Measurements from ENCODE around the gene RBMX.
A peak's percentile ranks its signal among the peaks of the same experiment; 100 is the strongest.
"Not testable (repeated sequence)": the region's sequence is repeated elsewhere in the genome, so short reads cannot be mapped to it uniquely, and the experiment has no call there.

RBMX gene

GRCh38 chrX:136878423-136878822, 2.1 kb downstream of the RBMX start:
- no peak for TF ChIP-seq CTCF (conservative IDR thresholded peaks at IDR 0.05; ENCODE audit: low read length)
- no peak for TF ChIP-seq EZH2phosphoT487 (IDR thresholded peaks at IDR 0.05; ENCODE audit: borderline replicate concordance)
- H3K9ac ChIP-seq (ENCODE audit: low read depth, low read length, poor library complexity, severe bottlenecking) = peak overlapping the region; percentile 100
- no peak overlapping the region for H2AFZ ChIP-seq (ENCODE audit: low read length)
- no peaks in the 10 kb centered on the region for H3K4me1 ChIP-seq (ENCODE audit: insufficient read depth, low read length, poor library complexity, severe bottlenecking)
- H4K20me1 ChIP-seq (ENCODE audit: insufficient read depth, low read length, poor library complexity, severe bottlenecking) = peaks cover 51% of the 10 kb centered on the region
- H3K79me2 ChIP-seq (ENCODE audit: insufficient read depth, low read length) = peaks cover 75% of the 10 kb centered on the region
- no peaks in the 10 kb centered on the region for H3K9me3 ChIP-seq (ENCODE audit: insufficient read depth, low read depth, low read length)
- H3K36me3 ChIP-seq (ENCODE audit: insufficient read depth, low read length) = peaks cover 63% of the 10 kb centered on the region
- H3K9me2 ChIP-seq (replicated peaks; ENCODE audit: low read depth, low read length) = no peaks in the 10 kb centered on the region
- peak overlapping the region; percentile 100 for H3K4me3 ChIP-seq (ENCODE audit: low read length, poor library complexity, severe bottlenecking)
- peaks cover 10% of the 10 kb centered on the region for H3K27me3 ChIP-seq (ENCODE audit: insufficient read depth, low read length, poor library complexity, severe bottlenecking)
- peak overlapping the region; percentile 97 for H3K4me2 ChIP-seq (ENCODE audit: low read depth, low read length, poor library complexity, severe bottlenecking)
- H3F3A ChIP-seq (ENCODE audit: low read depth) = no peaks in the 10 kb centered on the region

- H3K4me2 ChIP-seq (ENCODE audit: low read depth, low read length, poor library complexity, severe bottlenecking) = peak overlapping the region; percentile 97
- not testable (repeated sequence) for H3K27me3 ChIP-seq (ENCODE audit: insufficient read depth, low read length, poor library complexity, severe bottlenecking); H3K9ac ChIP-seq (ENCODE audit: low read depth, low read length, poor library complexity, severe bottlenecking); H2AFZ ChIP-seq (ENCODE audit: low read length); H3K9me2 ChIP-seq (replicated peaks; ENCODE audit: low read depth, low read length); H3K9me3 ChIP-seq (ENCODE audit: insufficient read depth, low read depth, low read length); H3K4me3 ChIP-seq (ENCODE audit: low read length, poor library complexity, severe bottlenecking); H3F3A ChIP-seq (ENCODE audit: low read depth)
- H3K79me2 ChIP-seq (ENCODE audit: insufficient read depth, low read length) = peaks cover 90% of the 10 kb centered on the region
- H3K4me1 ChIP-seq (ENCODE audit: insufficient read depth, low read length, poor library complexity, severe bottlenecking) = peaks cover 16% of the 10 kb centered on the region
- peaks cover 75% of the 10 kb centered on the region for H3K36me3 ChIP-seq (ENCODE audit: insufficient read depth, low read length)
- H4K20me1 ChIP-seq (ENCODE audit: insufficient read depth, low read length, poor library complexity, severe bottlenecking) = peaks cover 72% of the 10 kb centered on the region
Observed at GRCh38 chrX:136874114-136874513, 6.4 kb downstream of the RBMX start.

GRCh38 chrX:136873210-136873609, 7.3 kb downstream of the RBMX start:
- H3K9ac ChIP-seq (ENCODE audit: low read depth, low read length, poor library complexity, severe bottlenecking); H2AFZ ChIP-seq (ENCODE audit: low read length): not testable (repeated sequence)
- peaks cover 90% of the 10 kb centered on the region for H3K79me2 ChIP-seq (ENCODE audit: insufficient read depth, low read length)

GRCh38 chrX:136872091-136872700, 8.3 kb downstream of the RBMX start:
- Histone ChIP-seq H3F3A (ENCODE audit: low read depth) (peaks cover 10% of the 10 kb centered on the region; the same call in 1 of the 2 replicates), H3K79me2 (ENCODE audit: insufficient read depth, low read length) (peaks cover 85% of the 10 kb centered on the region)
- TF ChIP-seq CTCF (conservative IDR thresholded peaks at IDR 0.05; ENCODE audit: low read length) (no peak), EZH2phosphoT487 (IDR thresholded peaks at IDR 0.05; ENCODE audit: borderline replicate concordance) (no peak)

More at GRCh38 chrX:136873210-136873609, 7.3 kb downstream of the RBMX start:
- peaks cover 74% of the 10 kb centered on the region for H3K36me3 ChIP-seq (ENCODE audit: insufficient read depth, low read length)
- H3K4me3 ChIP-seq (ENCODE audit: low read length, poor library complexity, severe bottlenecking); H3K27me3 ChIP-seq (ENCODE audit: insufficient read depth, low read length, poor library complexity, severe bottlenecking); H3K9me2 ChIP-seq (replicated peaks; ENCODE audit: low read depth, low read length); H3K9me3 ChIP-seq (ENCODE audit: insufficient read depth, low read depth, low read length); H3K4me2 ChIP-seq (ENCODE audit: low read depth, low read length, poor library complexity, severe bottlenecking); H3F3A ChIP-seq (ENCODE audit: low read depth): not testable (repeated sequence)
- H3K4me1 ChIP-seq (ENCODE audit: insufficient read depth, low read length, poor library complexity, severe bottlenecking) = peaks cover 17% of the 10 kb centered on the region
- peaks cover 71% of the 10 kb centered on the region for H4K20me1 ChIP-seq (ENCODE audit: insufficient read depth, low read length, poor library complexity, severe bottlenecking)

More at GRCh38 chrX:136872091-136872700, 8.3 kb downstream of the RBMX start:
- Histone ChIP-seq H3K9me3 (ENCODE audit: insufficient read depth, low read depth, low read length) (no peaks in the 10 kb centered on the region), H4K20me1 (ENCODE audit: insufficient read depth, low read length, poor library complexity, severe bottlenecking) (peaks cover 66% of the 10 kb centered on the region), H3K9me2 (replicated peaks; ENCODE audit: low read depth, low read length) (no peaks in the 10 kb centered on the region), H3K27me3 (ENCODE audit: insufficient read depth, low read length, poor library complexity, severe bottlenecking) (no peaks in the 10 kb centered on the region), H3K4me2 (ENCODE audit: low read depth, low read length, poor library complexity, severe bottlenecking) (peak overlapping the region; percentile 16), H3K9ac (ENCODE audit: low read depth, low read length, poor library complexity, severe bottlenecking) (no peak overlapping the region), H3K4me1 (ENCODE audit: insufficient read depth, low read length, poor library complexity, severe bottlenecking) (peaks cover 21% of the 10 kb centered on the region), H3K36me3 (ENCODE audit: insufficient read depth, low read length) (peaks cover 73% of the 10 kb centered on the region), H2AFZ (ENCODE audit: low read length) (no peak overlapping the region), H3K4me3 (ENCODE audit: low read length, poor library complexity, severe bottlenecking) (no peak overlapping the region)

Data from Loucy (cell line).